Measurements from ENCODE around the gene NELFCD.
"Not testable (repeated sequence)": the region's sequence is repeated elsewhere in the genome, so short reads cannot be mapped to it uniquely, and the experiment has no call there.

Gene NELFCD, protein sequence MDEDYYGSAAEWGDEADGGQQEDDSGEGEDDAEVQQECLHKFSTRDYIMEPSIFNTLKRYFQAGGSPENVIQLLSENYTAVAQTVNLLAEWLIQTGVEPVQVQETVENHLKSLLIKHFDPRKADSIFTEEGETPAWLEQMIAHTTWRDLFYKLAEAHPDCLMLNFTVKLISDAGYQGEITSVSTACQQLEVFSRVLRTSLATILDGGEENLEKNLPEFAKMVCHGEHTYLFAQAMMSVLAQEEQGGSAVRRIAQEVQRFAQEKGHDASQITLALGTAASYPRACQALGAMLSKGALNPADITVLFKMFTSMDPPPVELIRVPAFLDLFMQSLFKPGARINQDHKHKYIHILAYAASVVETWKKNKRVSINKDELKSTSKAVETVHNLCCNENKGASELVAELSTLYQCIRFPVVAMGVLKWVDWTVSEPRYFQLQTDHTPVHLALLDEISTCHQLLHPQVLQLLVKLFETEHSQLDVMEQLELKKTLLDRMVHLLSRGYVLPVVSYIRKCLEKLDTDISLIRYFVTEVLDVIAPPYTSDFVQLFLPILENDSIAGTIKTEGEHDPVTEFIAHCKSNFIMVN

DNA sequence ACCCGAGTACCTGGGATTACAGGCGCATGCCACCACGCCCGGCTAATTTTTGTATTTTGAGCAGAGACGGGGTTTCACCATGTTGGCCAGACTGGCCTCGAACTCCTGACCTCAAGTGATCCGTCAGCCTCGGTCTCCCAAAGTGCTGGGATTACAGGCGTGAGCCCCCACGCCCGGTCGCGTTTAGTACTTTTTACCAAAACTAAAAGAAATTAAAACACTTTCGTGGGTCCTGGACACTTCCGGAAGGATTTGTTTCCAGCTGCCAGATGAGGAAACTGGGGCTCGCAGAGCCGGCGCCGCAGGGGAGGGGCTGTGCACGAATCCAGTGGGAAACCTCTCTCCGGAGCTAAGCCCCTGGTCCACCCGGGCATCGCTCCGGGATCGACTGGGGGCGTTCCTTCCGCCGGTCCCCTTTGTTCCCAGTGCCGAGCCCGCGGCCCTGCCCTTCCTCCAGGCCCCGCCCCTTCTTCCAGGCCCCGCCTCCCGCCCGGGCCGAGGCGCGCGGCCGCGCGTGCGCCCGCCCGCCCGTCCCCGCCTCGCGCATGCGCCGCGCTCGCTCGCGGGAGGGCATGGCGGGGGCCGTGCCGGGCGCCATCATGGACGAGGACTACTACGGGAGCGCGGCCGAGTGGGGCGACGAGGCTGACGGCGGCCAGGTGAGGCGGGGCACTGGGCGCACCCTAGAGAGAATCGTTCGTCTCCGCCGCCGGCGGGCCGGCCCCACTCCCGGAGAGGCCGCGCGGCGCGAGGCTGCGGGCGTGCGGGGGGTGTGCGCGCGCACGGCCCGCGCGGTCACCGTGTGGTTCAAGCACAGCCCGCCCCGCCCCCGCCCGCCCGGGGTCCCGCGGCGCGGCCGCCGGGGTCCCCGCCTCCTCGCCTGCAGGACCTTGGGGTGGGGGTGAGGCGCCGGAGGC, at the start of gene NELFCD:
Gene NELFCD (plus strand): TSS at position 546 of the 917 bp plus-strand sequence. CDS start 54 bp downstream, at position 600.
- peak in 52 of 56 donors; percentile 29 to 87 (median 75) for DNase-seq

DNA sequence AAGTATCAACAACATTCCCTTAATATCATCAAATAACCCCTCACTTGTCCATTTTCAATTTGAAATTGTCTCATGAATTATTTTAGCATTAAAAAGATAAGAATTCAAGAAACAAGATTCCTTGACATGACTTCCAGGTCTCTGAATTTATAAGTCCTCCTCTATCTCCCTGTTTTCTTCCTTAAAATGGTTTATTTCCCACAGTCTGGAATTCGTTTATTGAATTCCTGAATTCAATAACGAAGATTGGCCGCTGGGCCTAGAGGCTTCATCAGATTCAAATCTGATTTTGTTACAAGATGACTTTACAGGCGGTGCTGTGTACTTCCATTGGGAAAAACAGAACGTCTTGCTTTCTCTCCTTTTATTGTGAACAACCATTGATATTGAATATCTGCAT, 48.9 kb upstream of the NELFCD start:
- DNase-seq, result no peak

DNA sequence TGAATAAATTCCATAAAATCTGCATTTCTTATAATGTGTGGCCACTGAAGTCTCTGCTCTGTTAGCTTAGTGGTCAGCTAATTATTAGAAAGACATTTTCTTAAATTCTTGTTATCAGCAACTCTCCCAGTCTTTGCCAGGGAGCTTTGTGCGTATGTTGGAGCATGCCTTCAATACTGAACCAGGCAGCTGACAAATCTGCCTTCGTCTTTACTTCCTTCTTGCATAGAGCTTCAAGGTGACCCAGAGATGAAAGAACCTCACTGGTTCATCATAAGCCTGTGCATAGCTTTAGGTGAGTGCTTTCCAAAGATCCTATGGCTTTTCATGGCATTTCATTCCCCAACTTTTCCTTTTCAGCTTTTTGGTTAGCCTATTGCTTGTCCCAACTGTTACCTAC, 43.0 kb upstream of the NELFCD start:
- no peak for DNase-seq

DNA sequence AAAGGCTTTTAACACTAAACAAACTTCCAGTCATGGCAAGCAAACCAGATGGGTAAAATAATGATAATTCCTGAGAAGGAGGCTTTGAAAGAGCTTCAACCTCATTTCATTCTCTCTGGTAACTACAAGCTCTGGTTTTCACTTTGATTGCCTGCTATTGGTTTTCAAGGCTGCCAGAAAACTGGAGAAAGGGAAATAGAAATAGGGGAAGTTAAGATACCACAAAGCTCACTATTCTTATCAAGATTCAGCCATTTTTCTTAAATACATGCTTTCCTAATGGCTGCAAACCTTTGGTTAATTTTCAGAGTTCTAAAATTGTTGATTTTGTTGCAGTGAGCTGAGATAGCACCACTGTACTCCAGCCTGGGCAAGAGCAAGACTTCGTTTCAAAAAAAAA, 42.5 kb upstream of the NELFCD start:
- no peak for DNase-seq

DNA sequence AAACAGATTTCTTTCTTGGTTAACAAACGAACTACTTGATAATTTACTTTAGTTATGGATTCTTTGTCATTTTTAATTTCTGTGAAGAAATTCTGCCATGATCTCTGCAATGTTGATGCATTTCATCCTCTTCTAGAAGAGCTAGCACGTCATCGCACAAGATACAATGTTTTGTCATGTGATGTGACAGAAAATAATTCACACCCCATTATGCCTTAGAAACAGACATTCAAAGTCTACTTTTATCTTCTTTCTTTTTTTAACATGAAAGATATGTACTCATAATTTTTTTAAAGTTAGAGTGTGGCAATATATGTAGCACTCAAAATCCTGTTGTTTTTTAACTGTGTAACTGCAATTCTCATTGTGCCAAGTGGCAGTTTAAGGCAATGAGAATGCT, 39.6 kb upstream of the NELFCD start:
- no peak for DNase-seq

DNA sequence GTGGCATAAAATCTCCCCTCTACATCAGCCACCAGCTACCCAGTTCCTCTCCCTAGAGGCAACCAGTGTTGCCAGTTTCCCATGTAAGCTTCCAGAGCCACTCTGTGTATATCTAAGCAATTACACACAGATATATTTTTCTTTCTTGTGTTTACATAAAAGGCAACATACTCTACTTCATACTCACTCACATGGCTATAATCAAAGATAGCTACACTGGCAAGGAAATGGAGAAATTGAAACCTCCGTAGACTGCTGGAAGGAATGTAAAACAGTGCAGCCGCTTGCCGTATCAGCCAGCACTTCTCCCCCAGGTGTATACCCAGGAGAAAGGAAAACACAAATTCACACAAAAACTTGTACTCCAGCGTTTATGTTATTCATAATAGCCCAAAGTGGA, 38.5 kb upstream of the NELFCD start:
- no peak for DNase-seq

DNA sequence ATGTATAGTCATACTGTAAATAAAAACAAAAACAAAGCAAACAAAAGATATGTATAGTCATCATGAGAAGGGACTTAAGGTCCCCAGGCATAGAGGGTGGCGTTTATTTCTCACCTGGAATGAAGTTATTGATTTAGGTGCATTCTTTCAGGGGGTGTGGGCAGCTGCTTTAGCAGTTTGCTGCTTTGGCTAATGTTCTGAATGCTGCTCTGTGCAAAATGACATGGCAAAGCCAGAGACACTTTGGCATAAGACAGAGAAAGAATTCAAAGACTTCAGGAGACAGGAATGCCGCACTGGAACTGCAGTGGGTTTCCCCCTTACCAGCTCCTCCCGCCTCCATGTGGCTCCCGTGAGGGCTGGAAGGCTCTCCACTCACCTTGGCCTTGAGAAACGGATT, 36.4 kb upstream of the NELFCD start:
- no peak for DNase-seq

DNA sequence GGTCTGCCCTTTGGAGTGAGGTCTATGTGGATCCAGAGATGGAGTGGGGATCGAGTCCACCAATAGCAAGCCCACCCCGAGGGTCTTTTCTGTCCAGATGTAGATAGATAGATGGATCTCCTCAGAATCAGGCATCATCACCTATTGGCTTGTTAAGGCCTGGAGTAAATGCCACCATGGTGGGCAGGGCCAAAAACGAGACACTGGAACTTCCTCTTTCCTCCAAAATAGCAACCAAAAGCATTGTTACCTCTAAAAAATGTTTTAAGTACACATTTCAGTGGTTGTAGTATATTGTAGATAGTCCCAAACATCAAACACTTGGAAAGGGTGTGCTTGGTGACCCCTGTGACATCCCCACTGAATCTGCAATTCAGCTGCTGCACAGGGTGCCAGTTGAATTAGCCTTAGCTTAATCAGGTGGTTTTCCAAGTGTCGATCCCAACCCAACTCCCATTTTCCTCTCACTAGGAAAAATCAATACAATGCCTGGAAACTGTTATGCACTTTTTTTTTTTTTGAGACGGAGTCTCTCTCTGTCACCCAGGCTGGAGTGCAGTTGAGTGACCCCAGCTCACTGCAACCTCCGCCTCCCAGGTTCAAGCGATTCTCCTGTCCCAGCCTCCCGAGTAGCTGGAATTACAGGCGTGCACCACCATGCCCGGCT, 35.0 kb upstream of the NELFCD start:
- DNase-seq, result no peak

DNA sequence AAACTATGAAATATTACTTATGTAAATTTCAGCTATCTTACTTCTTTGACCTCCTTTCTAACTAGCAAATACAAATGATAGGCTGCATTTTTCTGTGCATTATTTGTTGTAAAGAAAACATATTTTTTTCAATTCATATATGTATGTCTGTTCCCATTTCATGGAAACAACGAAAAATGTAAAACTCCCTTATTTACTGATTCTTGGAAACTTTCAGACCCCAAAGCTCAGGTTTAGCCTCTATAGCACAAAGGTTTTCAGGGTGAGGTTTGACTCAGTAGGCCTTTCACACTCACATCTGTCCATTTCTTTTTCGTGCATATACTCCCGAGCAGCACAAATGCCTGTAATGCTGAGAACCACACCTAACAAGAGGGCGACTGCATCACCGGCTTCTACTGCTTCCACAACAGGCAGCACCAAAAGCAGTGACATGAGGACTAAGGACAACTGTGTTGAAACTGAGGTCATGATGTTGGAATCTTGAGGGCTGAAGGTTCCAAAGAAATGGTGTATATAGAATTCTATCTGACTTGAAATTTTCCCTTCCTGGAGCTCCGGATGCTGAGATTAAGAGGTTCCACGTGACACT, 33.2 kb upstream of the NELFCD start:
- DNase-seq, result not testable (repeated sequence)

DNA sequence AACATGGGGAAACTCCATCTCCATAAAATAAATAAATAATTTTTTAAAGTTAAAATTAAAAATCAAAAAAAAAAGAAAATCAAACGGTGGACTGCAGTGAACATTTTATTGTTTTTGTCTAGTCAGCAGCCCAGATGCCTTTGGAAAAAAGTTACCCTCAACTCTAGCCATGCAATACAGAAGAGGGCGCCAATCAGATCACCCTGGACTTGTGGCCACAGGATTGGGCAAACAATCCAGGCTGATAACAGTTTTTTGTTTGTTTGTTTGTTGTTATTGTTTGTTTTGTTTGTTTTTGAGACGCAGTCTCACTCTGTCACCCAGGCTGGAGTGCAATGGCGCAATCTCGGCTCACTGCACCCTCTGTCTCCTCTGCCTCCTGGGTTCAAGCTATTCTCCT, 30.5 kb upstream of the NELFCD start:
- no peak for DNase-seq

DNA sequence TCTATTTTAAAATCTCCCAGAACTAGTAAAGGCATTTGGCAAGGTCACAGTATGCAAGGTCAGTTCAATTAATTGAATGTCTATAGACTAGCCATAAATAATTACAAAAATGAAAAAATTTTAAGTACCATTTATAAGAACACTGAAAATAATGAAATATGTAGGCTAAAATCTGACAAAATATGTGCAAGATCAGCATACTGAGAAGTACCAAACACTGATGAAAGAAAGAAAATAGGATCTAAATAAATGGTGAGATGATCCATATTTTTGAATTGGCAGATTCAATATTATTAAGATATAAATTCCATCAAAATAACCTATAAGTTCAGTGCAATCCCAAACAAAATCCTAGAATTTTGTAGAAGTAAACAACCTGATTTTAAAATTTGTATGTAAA, 28.0 kb upstream of the NELFCD start:
- no peak for DNase-seq

DNA sequence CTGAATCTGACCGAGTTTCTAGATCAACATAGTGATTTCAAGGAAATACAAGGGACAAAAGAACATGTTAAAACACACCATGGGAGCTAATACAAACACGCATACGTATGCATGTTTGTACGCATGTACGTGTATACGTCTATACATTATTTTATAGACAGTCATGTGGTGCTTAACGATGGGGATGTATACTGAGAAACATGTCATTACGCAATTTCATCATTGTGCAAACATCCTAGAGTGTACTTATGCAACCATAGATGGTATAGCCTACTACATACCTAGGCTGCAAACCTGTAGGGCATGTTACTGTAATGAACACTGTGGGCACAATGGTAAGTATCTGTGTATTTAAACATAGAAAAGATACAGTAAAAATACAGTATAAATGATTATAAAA, 25.0 kb upstream of the NELFCD start:
- no peak for DNase-seq

DNA sequence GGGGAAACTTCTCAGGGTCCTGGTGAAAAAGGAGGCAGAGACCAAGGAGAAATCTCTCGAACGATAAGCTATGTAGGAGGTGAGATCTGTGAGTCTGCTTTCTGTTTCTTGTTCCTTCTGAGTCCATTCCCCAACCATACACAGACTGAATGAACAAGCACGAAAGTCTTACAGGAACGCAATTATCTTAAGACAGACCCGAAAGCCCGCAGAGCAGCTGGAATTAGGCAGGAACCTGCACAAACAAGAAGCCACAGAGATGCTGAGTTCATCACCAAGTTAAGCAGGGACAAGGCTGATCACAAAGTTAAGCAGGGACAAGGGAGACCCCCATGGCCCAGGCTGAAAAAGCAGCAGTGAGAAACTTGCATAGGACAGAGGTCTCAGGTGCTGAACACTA, 21.4 kb upstream of the NELFCD start:
- no peak for DNase-seq

DNA sequence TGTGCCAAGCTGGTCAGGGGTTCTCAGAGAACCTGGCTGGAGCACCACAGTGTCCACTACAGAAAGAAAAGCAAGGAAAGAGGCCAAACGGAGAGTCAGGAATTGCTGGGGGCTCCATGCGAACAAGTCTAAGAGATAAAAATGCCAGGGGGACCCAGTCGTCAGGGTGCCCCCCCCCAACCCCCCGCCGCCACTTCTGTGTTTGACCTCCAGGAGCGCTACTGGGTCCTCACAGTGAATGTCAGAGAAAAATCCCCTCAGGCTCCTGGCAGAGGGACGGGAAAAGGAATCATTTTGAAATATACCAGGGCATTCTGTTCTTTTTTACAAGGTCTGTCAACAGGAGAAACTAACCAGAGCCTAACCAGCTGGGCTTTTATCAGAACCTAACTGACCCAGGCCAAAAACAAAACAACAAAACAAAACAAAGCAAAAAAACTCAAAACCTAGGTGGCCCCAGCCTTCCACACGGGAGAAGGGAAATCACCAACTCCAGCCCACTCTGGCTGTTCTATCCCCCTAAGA, 17.9 kb upstream of the NELFCD start:
- no peak for DNase-seq

DNA sequence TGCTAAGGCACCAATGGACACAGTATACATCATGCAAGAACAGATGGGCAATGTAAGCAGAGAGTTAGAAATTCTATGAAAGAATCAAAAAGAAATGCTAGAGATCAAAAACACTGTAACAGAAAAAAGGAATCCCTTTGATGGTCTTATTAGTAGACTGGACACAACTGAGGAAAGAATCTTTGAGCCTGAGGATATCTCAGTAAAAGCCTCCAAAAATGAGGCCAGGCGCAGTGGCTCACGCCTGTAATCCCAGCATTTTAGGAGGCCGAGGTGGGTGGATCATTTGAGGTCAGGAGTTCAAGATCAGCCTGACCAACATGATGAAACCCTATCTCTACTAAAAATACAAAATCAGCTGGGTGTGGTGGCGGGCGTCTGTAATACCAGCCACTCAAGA, 17.1 kb upstream of the NELFCD start:
- not testable (repeated sequence) for DNase-seq

DNA sequence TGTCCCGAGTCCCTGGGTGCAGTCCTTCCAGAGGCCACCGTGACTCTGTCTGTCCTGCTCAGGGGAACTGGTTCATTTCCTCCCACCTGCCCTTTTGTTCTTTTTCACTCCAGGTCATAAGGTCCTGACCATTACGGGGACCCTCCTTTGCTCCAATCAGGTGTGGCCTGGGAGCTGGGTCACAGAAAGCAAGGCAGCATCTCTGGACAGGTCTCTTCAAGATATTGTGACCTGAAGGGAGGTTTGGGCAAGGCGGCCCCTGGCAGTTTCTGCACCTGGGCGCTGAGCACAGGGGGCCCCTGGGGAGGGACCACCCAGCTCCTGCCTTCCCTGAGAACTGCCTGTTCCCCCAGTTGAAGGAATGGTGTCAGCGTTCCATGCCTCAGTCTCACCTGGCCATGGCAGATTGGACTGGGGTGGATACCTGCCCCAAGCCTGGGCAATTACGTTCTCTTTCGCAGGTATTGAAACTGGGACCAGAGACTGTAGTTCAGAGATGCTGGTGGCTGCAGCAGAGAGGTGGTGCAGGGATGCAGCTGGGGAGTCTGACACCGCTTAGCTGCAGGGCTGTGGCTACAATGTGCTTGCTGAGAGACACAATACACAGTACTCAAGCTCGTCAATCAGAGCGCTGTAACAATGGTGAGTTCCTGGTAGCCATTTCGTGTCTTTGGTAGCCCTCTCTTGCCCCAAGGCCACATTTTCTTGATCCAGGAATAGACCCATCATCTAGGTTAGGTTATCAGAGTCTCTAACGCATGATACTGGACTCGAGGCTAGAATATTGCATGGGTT, 15.6 kb upstream of the NELFCD start:
- no peak for DNase-seq

DNA sequence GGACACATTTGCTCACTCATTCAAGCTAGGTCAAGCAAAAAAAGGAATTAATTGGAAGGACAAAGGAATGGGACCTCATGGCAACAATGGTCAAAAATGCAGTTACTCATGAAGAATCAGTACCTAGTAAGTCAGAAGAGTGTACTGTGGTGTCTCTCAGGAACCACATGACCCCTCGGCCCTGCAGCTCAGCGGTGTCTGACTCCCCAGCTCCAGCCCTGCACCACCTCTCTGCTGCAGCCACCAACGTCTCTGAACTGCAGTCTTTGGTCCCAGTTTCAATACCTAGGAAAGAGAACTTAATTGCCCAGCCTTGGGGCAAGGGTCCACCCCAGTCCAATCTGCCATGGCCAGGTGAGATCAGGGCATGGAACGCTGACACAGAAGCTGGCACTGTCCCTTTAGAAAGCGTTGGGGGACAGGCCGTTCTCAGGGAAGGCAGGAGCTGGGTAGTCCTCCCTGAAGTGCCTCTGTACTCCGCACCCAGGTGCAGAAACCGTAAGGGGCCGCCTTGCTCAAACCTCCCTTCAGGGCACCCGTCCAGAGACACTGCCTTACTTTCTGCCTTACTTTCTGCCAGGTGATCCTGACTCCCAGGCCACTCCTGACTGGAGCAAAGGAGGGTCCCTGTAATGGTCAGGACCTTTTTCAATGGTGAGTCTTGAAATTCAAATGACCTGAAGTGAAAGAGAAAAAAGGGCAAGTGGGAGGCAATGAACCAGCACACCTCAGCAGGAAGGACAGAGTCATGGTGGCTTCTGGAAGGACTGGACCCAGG, 13.2 kb upstream of the NELFCD start:
- DNase-seq, result no peak

DNA sequence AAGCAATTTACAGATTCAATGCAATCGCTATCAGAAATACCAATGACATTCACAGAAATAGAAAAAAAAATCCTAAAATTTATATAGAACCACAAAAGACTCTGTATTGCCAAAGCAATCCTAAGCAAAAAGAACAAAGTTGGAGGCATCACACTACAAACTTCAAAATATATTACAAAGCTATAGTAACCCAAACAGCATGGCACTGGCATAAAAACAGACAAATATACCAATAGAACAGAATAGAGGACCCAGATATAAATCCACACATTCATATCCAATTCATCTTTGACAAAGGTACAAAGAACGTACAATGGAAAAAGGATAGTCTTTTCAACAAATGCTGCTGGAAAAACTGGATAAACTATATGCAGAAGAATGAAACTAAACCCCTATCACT, 11.6 kb upstream of the NELFCD start:
- no peak for DNase-seq

DNA sequence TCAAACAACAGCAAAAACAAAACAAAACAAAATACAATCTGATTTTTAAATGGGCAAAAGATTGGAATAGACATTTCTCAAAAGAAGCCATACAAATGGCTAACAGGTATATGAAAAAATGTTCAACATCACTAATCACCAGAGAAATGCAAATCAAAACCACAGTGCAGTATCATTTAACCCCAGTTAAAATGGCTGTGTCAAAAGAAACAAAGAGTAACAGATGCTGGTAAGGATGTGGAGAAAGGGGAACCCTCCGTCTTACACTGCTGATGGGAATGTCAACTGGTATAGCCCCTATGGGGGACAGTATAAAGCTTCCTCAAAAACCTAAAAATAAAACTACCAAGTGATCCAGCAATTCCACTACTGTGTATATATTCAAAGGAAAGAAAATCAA, 10.9 kb upstream of the NELFCD start:
- no peak for DNase-seq
